H9 (cell line): ENCODE results near the gene FMO3. TPM values are rescaled to one million over a fixed set of nuclear protein-coding genes. Genes with fewer than 3 reads are reported as not detected.
A peak's percentile ranks its signal among the peaks of the same experiment; 100 is the strongest.

ENCODE experiments used
- DNase-seq: peaks from one replicate; pipeline ENCODE4 v3.0.0-alpha.2; 2017
- H2AFZ ChIP-seq: one replicate; pipeline ENCODE4 v1.6.1; 2013; ENCODE audit warnings: mild to moderate bottlenecking, low read length, control low read depth, moderate library complexity
- H2AK5ac ChIP-seq: 2 replicates; pipeline ENCODE4 v1.6.1; 2013; ENCODE audit warnings: low read length, control low read depth, mixed read lengths; ENCODE audit not compliant: insufficient read length
- H2BK120ac ChIP-seq: one replicate; pipeline ENCODE4 v1.6.1; 2013; ENCODE audit warnings: low read depth, mild to moderate bottlenecking, low read length, control low read depth, inconsistent platforms; ENCODE audit not compliant: poor library complexity, severe bottlenecking
- H2BK12ac ChIP-seq: 2 replicates; pipeline ENCODE4 v1.6.1; 2013; ENCODE audit warnings: low read length, control low read depth, mixed read lengths, low read depth; ENCODE audit not compliant: insufficient read length
- H2BK15ac ChIP-seq: 2 replicates; pipeline ENCODE4 v1.6.1; 2013; ENCODE audit warnings: low read depth, low read length, control low read depth
- H2BK20ac ChIP-seq: one replicate; pipeline ENCODE4 v1.6.1; 2013; ENCODE audit warnings: low read depth, mild to moderate bottlenecking, low read length, control low read depth, inconsistent platforms; ENCODE audit not compliant: poor library complexity, severe bottlenecking
- H2BK5ac ChIP-seq: 2 replicates; pipeline ENCODE4 v1.6.1; 2013; ENCODE audit warnings: low read length, control low read depth, mixed read lengths; ENCODE audit not compliant: insufficient read length
- H3K14ac ChIP-seq: 2 replicates; pipeline ENCODE4 v1.6.1; 2013; ENCODE audit warnings: low read length, control low read depth; ENCODE audit not compliant: insufficient read depth
- H3K18ac ChIP-seq: 2 replicates; pipeline ENCODE4 v1.6.1; 2013; ENCODE audit warnings: low read depth, mild to moderate bottlenecking, mixed read lengths, low read length, control low read depth; ENCODE audit not compliant: insufficient read length
- H3K23ac ChIP-seq: 2 replicates; pipeline ENCODE4 v1.6.1; 2013; ENCODE audit warnings: low read length, control low read depth, mixed read lengths, low read depth; ENCODE audit not compliant: insufficient read length
- H3K23me2 ChIP-seq: 2 replicates; pipeline ENCODE4 v1.6.1; 2013; ENCODE audit warnings: low read depth, mild to moderate bottlenecking, mixed read lengths, low read length, control low read depth; ENCODE audit not compliant: insufficient read length, poor library complexity, severe bottlenecking
- H3K27ac ChIP-seq: 2 replicates; pipeline ENCODE4 v1.5.1; 2013; ENCODE audit warnings: low read length, control low read depth, mixed read lengths, low read depth; ENCODE audit not compliant: insufficient read length
- H3K27me3 ChIP-seq: 2 replicates; pipeline ENCODE4 v1.6.1; 2013; ENCODE audit warnings: low read length, control low read depth, inconsistent platforms; ENCODE audit not compliant: insufficient read depth
- H3K4ac ChIP-seq: 2 replicates; pipeline ENCODE4 v1.6.1; 2013; ENCODE audit warnings: low read depth, mild to moderate bottlenecking, control low read depth, inconsistent platforms, low read length, moderate library complexity
- H3K4me1 ChIP-seq: 2 replicates; pipeline ENCODE4 v1.6.1; 2013; ENCODE audit warnings: low read length, control low read depth, inconsistent platforms; ENCODE audit not compliant: insufficient read depth
- H3K4me2 ChIP-seq: 2 replicates; pipeline ENCODE4 v1.6.1; 2013; ENCODE audit warnings: low read length, control low read depth, mixed read lengths; ENCODE audit not compliant: insufficient read length, insufficient read depth
- H3K56ac ChIP-seq: 2 replicates; pipeline ENCODE4 v1.6.1; 2013; ENCODE audit warnings: low read depth, mild to moderate bottlenecking, mixed read lengths, low read length, control low read depth; ENCODE audit not compliant: insufficient read length
- H3K79me1 ChIP-seq: 2 replicates; pipeline ENCODE4 v1.6.1; 2013; ENCODE audit warnings: low read depth, mild to moderate bottlenecking, moderate library complexity, low read length, control low read depth, inconsistent platforms; ENCODE audit not compliant: insufficient read depth, poor library complexity, severe bottlenecking
- H3K79me2 ChIP-seq: 2 replicates; pipeline ENCODE4 v1.6.1; 2013; ENCODE audit warnings: low read length, control low read depth, inconsistent platforms; ENCODE audit not compliant: insufficient read depth
- H3K9ac ChIP-seq: 2 replicates; pipeline ENCODE4 v1.6.1; 2013; ENCODE audit warnings: low read length, control low read depth, mixed read lengths; ENCODE audit not compliant: insufficient read length; ENCODE audit errors: extremely low read depth
- H3K9me3 ChIP-seq: one replicate; pipeline ENCODE4 v1.6.1; 2013; ENCODE audit warnings: low read depth, low read length, inconsistent platforms; ENCODE audit not compliant: control insufficient read depth
- H3T11ph ChIP-seq: one replicate; pipeline ENCODE4 v1.6.1; 2013; ENCODE audit warnings: mild to moderate bottlenecking, low read length, control low read depth, inconsistent platforms
- H4K20me1 ChIP-seq: one replicate; pipeline ENCODE4 v1.6.1; 2013; ENCODE audit not compliant: control insufficient read depth, insufficient read length, insufficient read depth
- H4K5ac ChIP-seq: 2 replicates; pipeline ENCODE4 v1.6.1; 2013; ENCODE audit warnings: low read depth, mild to moderate bottlenecking, mixed read lengths, low read length, control low read depth; ENCODE audit not compliant: insufficient read length
- H4K8ac ChIP-seq: replicated peaks from 2 replicates; pipeline ENCODE4 v1.6.1; 2013; ENCODE audit warnings: low read length, control low read depth, mixed read lengths, low read depth; ENCODE audit not compliant: insufficient read length
- H4K91ac ChIP-seq: 2 replicates; pipeline ENCODE4 v1.6.1; 2013; ENCODE audit warnings: low read depth, mild to moderate bottlenecking, moderate library complexity, mixed read lengths, low read length, control low read depth; ENCODE audit not compliant: insufficient read length
- H3K27ac Mint-ChIP-seq, 3 experiments: 2 replicates in 2 of 3; 3 replicates in 1 of 3; pipeline ENCODE4 v1.8.0; 2020 to 2021; ENCODE audit warnings: mixed read lengths in 3 of 3, mild to moderate bottlenecking in 1 of 3, moderate library complexity in 1 of 3
- H3K27me3 Mint-ChIP-seq: 2 replicates; pipeline ENCODE4 v1.8.0; 2021; ENCODE audit warnings: low read depth, mild to moderate bottlenecking, moderate library complexity, mixed read lengths
- H3K36me3 Mint-ChIP-seq, 3 experiments: 2 replicates in 2 of 3; 3 replicates in 1 of 3; pipeline ENCODE4 v1.8.0; 2020 to 2021; ENCODE audit warnings: low read depth in 3 of 3, mixed read lengths in 3 of 3; ENCODE audit not compliant: insufficient read depth in 1 of 3
- H3K4me1 Mint-ChIP-seq, 2 experiments: 2 replicates each; pipeline ENCODE4 v1.8.0; 2020; ENCODE audit warnings: mixed read lengths in 2 of 2
- H3K4me3 Mint-ChIP-seq, 2 experiments: 2 replicates in 1 of 2; 3 replicates in 1 of 2; pipeline ENCODE4 v1.8.0; 2020 to 2021; ENCODE audit warnings: mild to moderate bottlenecking in 2 of 2, mixed read lengths in 2 of 2, moderate library complexity in 1 of 2
- H3K9me3 Mint-ChIP-seq, 2 experiments: 2 replicates in 1 of 2; 3 replicates in 1 of 2; pipeline ENCODE4 v1.8.0; 2020; ENCODE audit warnings: mild to moderate bottlenecking in 2 of 2, mixed read lengths in 2 of 2, moderate library complexity in 1 of 2
- CTCF ChIP-seq: fragments of 200-600 bp; sonication (generic); conservative IDR thresholded peaks from 3 replicates; pipeline ENCODE4 v1.8.0; 2021; ENCODE audit warnings: antibody characterized with exemption, mild to moderate bottlenecking
- WGBS: extraction: QIAGEN DNeasy Blood & Tissue Kit; methylation state at CpG from one replicate; pipeline ENCODE4 v1.1.7; 2013; ENCODE audit warnings: missing lambda C conversion rate, low lambda C conversion rate, mixed read lengths; ENCODE audit not compliant: insufficient read length; ENCODE audit errors: extremely low coverage; 5-methylcytosine and 5-hydroxymethylcytosine counted together
- total RNA-seq: library from RNA; stranded (reverse); gene quantifications from 2 replicates; pipeline ENCODE4 v1.2.1, GENCODE V29; 2021

FMO3 gene
- total RNA-seq, 1 experiment from 2014 or later = not detected

DNA sequence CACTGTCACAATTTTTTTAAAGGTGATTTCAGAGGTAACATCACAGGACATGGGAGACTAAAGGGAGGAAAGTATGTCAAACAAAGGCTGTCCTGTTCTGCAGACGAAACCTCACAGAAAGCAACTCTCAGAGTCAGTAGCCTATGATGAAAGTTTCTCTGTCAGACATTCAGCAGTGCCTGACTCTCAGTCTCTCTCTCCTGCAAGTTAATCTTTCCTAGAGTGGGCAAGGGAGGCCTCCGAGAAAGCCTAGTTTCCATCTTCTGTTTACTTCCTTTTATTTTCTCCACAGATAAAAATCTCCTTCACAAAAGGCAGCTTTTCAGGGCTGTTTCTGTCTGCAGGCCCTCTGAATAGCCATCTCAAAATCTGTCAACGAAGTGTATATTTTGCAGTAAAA, 69.5 kb downstream of the FMO3 start:
- H3K79me1 ChIP-seq = no peaks in the 10 kb centered on the region
- WGBS = no CpG with 5 or more reads among the region's 3 CpGs

More for the DNA sequence above, 69.5 kb downstream of the FMO3 start:
- Mint-ChIP-seq H3K9me3 (peaks cover 0 to 2% of the 10 kb centered on the region in 2 experiments; a peak in 1 of 5 replicates), H3K4me3 (no peak overlapping the region), H3K27me3 (no peaks in the 10 kb centered on the region), H3K27ac (peak overlapping the region in 2 of 3 experiments; percentile 37 to 77; a peak in 2 of 7 replicates), H3K4me1 (peaks cover 15 to 17% of the 10 kb centered on the region in 2 experiments), H3K36me3 (no peaks in the 10 kb centered on the region; a peak in 3 of 7 replicates)
- no peak overlapping the region for H3K14ac ChIP-seq
- no peaks in the 10 kb centered on the region for H3K27me3 ChIP-seq
- H3K18ac ChIP-seq = no peak overlapping the region
- no peaks in the 10 kb centered on the region for H4K20me1 ChIP-seq
- H3K9me3 ChIP-seq = no peaks in the 10 kb centered on the region
- no peak overlapping the region for H3K4ac ChIP-seq
- H3K79me2 ChIP-seq = no peaks in the 10 kb centered on the region
- no peak overlapping the region for H2BK20ac ChIP-seq
- H3K23me2 ChIP-seq = no peaks in the 10 kb centered on the region
- H3K23ac ChIP-seq = no peak overlapping the region
- no peak for DNase-seq
- H2BK12ac ChIP-seq = no peak overlapping the region
- H4K8ac ChIP-seq = no peak overlapping the region
- no peak overlapping the region for H3K56ac ChIP-seq
- H3K4me2 ChIP-seq = no peak overlapping the region
- no peak overlapping the region for H3K9ac ChIP-seq
- H3K27ac ChIP-seq = no peak overlapping the region
- H4K5ac ChIP-seq = no peak overlapping the region
- no peak overlapping the region for H2BK5ac ChIP-seq
- no peak overlapping the region for H2AFZ ChIP-seq
- H2BK15ac ChIP-seq = no peak overlapping the region
- no peak overlapping the region for H4K91ac ChIP-seq
- H2AK5ac ChIP-seq = no peak overlapping the region
- H3T11ph ChIP-seq = no peak overlapping the region
- H2BK120ac ChIP-seq = no peak overlapping the region
- no peak for TF ChIP-seq CTCF
- no peaks in the 10 kb centered on the region for H3K4me1 ChIP-seq
